ENCODE data around the gene RBM44.
"Not testable (repeated sequence)": the region's sequence is repeated elsewhere in the genome, so short reads cannot be mapped to it uniquely, and the experiment has no call there.

RBM44 gene

DNA sequence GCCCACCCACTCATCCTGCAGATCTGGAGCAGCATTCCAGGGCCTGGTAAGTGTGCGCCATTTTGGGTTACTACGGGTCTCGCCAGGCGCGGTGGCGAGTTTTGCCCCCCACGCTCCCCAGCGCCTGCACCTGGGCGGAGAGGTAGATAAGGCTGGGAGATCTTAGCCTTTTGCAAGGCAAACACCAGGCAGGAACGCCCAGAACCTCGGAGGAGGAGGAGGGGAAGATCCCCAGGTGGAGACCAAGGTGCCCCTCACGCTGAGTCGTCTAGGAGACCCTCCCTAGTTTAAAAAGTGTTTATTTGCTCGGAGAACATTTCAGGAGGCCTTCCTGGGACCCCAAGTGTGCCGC, 60.5 kb downstream of the RBM44 start:
- no peak for FAIRE-seq

DNA sequence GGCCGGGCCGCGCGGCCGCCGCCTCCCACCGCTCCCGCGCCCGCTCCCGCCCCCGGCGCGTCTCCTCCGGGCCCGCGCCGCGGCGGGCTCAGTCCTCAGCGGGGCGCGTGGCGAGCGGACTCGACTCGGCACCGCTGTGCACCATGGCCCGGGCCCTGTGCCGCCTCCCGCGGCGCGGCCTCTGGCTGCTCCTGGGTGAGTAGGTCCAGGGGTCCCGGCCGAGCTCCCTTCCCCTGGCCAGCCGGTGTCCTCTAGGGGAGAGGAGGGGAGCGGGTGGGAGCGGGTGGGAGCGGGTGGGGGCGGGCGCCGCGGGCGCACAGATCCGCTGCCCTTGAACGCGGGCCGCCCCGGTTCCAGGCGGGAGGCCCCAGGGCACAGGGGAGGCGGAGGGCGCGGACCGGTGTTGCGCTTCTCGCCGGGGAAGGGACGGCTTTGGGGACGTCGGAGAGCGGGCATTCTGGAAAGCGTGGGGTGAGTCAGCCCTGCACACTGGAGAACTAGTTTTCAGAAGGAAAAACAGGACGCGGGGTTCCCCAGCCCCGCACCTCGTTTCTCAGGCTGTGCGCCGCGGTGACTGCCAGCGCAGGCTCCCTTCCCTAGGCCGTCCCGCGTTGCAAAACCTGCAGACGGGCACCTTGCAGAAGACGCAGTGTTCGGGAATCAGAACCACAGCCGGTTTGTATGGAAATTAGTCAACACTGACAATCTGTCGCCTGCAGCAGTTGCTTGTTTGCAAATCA, 61.1 kb downstream of the RBM44 start, which contains the start of gene RAMP1:
RAMP1 (plus strand) TSS at position 91 of the 740 bp plus-strand sequence; CDS start at position 144, 53 bp downstream.
- FAIRE-seq, result no peak

DNA sequence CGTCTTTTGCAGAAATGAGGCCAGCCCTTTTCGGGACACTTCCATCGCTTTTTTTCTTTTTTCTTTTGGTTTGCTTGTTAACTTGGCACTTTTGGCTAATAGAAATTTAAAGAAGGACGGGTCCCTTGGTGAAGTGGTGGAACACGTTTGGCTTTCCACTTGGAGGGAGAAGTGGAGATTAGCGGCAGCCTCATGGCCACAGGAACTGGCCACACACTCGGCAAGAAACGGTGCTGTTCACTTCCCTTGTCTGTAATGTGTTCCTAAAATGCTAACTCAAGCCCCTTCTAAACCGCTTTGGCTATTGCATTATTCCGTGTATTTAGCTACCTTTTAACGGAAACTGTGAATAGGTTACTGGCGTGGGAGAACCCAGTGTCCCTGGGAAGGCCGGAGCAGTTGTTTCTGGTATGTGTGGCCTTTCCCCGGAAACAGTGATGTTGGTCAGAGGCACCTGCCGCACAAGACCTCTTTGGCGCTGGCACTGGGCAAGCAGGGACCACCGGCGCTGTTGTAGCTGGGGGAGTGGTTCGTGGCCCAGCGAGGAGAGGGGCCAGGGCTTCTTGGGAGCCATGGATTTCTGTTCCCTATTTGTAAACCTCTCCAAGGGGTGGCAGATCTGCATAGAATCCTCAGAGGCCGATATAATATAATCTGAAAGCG, 61.8 kb downstream of the RBM44 start:
- no peak for FAIRE-seq

DNA sequence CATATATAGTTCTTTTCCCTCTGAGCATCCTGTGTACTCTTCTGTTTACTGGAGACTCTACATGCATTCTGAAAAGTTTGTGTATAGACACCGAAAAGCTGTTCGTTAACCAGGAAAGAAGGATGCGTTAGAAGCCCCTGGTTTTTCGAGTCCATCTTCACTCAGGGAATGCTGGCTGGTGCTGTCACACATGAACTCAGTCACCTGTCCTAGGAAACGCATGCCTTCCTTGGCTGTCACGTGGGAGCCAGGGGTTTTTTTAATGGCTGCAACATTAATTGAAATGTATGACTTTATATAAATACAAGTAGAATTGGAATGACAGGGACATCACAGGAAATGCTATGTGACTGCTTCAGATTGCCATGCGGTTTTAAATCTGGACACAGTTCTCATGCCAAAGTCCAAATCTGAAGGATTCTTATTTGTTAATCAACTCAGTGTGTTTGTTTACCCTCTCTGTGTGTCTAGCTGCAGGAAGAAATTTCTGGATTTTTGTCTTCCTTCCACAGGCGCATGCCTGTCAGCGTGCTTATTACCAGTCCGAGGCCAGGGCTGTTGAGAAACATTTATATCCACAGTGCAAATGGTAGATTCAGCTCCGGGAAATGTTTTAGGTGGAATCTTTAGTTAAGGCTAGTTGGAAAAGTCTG, 63.4 kb downstream of the RBM44 start:
- FAIRE-seq, result no peak

DNA sequence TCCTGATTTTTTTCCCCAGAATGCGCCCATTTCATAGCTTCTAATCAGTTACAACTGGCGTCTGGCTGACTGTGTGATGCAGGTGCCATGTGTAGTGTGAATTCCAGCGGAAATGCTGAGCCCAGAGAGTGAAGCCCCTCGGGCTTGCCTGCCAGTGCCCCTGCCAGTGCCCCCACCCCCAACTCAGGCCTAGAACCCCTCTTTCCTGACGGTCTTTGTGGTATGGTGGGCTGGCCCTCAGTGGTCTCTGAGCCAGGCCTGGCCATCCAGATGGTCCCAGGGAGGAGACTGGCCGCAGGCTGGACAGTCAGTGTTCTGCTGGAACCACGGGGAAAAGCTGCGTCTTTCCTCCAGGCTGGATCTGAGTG, 63.9 kb downstream of the RBM44 start:
- FAIRE-seq, result no peak

DNA sequence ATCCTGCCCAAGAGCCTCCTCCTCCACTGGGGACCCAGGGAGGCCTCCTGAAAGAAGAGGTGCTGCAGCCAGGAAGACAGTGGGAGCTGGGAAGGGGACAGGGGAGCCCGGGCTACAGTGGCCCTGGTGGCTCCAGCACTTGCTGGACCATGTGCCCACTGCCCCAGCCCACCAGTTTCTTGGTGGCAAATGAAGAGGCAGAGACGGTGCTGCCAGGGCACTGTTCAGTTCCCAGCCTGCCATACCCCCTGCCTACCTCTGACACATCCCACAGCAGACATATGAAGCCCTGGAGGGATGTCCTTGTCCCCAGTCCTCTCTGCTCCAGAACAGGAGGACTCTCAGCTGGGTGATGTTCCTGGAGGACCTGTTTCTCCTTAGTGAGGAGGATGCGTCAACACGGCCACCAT, 64.5 kb downstream of the RBM44 start:
- no peak for FAIRE-seq

DNA sequence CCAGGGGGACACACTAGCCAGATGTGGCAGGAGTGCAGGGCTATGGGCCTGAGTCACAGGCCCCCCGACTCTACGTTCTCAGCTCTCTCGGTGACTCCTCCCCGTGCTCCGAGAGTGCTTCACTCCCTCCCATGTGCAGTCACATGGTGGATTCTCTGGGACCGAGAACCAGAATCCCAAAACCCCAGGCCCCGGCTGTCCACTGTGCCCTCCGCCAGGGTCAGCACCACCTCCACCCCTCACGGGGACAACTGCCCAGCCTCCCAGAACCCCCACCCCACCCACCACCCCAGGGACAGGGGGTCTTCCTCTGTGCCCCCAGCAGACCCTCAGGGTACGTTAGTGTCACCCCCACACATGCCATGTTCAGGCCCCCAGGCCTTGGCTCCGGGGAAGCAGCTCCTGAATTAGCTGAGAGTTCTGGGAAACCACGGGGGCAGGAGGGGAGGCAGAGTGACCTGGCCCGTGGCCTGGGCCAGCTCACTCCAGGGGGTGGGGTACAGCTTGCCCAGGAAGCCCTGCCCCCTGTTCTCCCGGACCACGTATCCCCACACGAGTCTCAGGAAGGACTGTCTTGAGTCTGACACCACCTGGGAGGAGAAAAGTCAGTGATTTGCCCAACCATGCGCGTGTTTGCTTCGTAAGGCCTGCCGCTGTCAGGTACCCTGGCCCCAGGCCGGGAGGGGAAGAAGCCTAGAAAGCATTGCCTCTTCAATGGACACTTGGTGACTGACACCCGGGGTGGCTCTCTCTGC, 65.3 kb downstream of the RBM44 start:
- FAIRE-seq, result no peak

DNA sequence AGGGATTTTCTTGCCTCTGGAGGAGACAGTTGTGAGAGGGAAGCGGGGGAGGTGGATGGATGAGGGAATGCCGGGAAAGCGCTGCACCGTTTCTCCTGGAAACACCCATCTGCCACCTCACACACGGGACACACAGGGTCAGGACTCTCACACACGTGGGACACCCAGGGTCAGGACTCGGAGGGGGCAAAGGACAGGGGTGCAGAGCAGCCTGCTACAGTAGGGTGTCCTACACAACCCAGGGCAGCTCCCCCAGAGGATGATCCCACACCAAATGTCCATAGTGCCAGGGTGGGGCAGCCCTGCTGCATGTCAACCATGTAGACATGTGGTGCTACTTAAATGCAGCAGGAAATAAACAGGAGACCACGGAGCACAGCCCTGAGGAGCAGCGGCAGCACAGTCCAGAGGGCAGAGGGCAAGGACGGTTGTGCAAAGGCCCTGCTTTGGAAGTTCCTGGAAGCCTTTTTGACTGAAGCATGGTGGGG, 65.9 kb downstream of the RBM44 start:
- no peak for FAIRE-seq

DNA sequence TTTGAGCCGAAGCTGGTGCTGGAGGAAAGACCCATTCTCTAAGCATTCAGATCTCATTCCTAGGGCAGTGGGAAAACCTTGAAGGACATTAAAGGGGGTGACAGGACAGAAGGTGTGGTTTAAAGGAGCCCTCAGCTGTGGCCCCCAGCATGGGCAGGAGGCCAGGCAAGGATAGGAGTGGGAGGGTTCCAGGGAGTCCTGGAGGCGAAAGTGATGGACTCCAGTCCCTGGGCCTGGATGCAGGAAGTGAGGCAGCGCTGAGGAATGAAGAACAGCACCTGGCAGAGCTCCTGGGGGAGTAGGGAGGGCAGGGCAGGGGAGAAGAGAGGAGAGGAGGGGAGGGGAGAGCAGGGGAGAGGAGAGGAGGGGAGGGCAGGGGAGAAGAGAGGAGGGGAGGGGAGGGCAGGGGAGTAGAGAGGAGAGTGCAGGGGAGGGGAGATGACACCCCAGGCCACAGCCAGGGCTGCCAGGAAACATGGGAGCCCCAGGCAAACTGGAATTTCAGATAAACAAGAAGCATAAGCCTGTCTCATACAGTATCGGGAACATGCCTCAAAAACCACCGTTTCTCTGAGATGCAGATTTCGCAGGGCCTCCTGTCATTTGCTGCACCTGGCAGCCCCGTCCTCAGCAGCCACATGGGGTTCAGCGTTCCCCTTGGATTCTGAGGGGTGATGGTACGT, 66.5 kb downstream of the RBM44 start:
- no peak for FAIRE-seq

DNA sequence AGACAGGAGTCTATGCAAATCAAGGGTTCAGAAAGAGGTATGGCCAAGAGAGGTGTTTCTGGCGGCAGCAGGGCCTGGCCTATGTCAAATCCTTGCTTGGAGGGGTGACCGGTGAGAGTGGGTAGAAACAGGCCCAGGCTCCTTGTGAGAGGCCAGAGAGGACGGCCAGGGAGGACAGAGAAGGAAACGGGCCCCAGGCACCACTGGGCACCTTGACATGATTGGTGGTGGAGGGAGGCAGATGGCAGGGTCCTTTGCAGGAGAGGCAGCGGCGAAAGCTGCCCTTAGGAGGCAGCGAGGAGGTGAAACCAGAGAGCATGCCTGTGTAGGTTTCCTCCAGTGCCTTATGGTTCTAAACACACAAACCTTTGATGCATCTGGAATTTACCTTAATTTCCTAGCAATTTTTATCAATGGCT, 67.1 kb downstream of the RBM44 start:
- no peak for FAIRE-seq

DNA sequence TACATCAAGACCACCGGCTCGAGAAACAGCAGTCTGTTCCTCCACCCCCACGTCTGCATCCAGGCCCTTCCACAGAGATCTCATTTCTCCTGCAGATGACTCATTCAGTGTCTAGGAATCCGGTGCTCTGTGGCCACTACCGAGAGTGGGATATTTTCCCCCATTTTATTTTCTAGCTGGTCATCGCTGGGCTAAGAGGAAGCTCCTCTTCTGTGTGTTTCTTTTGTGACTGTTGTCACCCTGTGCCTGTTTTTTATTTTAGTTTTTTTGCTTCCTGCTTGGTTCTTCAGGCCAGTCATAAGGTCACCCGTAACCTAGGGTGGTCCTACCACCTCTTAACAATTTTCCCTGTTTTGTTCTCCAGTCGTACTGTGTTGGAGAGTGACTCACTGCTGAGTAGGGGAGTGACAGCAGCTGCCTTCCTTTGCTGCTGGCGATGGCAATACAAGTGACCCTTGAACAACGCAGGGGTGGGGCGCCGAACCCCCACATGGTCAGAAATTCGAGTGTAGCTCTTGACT, 67.6 kb downstream of the RBM44 start:
- FAIRE-seq, result no peak

DNA sequence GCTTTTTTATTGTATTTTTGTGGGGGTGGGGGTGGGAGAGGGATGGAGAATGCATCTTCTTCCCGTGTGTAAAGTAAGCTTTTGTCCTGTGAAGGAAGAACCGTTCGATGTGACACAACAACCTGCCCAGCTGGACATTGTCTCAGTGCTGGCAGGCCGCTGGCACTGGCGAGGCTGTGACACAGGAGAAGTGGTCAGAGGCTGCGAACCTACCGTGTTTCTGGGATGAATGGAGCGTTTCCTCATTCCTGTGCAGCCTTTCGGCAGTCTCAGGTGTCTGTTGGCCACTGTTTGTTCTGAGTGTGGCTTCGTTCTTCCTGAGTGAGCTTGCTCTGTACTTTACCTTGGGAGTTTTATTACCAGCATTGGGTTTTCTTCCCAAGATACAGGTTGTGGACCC, 68.9 kb downstream of the RBM44 start:
- FAIRE-seq, result no peak

DNA sequence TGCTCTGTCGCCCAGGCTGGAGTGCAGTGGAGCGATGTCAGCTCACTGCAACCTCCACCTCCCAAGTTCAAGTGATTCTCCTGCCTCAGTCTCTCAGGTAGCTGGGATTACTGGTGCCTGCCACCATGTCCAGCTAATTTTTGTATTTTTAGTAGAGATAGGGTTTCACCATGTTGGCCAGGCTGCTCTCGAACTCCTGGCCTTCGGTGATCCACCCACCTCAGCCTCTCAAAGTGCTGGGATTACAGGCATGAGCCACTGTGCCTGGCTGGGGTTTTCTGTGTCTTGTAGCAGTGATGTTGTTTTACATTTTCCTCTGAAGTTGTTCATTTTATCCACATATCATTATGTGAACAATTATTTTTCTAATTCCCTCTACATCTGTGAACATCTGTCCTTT, 69.5 kb downstream of the RBM44 start:
- FAIRE-seq, result not testable (repeated sequence)

DNA sequence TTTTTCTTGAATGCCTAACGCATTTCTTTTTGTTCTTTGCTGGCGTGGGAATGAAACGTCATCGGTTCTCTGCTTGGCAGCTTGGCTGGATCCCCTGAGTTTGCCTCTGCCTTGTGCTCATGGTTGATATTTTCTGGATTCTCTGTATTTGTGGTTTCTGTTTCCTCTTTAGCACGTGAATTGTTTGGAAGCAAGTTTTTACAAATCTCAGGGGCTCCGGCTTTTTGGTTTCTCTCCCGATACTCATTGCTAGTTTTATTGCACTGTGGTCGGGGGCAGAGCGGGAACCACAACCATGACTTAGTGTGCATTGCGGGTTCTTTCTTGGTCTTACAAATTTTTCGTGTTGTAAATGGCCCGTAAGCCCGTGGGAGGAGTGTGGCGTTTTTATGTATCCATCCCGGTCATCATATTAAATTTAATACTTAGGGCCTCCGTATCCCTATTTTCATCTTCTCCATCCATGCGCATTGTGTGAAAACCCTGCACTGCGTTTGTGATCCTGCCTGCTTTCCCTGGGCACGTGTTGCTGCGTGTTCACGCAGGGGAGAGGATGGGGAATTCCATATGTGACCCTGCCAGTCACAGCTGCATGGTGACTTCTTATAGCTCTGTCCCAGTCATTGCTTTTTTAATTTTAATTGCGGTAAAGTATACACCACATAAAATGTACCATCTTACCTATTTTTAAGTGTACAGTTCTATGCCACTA, 70.2 kb downstream of the RBM44 start:
- no peak for FAIRE-seq

DNA sequence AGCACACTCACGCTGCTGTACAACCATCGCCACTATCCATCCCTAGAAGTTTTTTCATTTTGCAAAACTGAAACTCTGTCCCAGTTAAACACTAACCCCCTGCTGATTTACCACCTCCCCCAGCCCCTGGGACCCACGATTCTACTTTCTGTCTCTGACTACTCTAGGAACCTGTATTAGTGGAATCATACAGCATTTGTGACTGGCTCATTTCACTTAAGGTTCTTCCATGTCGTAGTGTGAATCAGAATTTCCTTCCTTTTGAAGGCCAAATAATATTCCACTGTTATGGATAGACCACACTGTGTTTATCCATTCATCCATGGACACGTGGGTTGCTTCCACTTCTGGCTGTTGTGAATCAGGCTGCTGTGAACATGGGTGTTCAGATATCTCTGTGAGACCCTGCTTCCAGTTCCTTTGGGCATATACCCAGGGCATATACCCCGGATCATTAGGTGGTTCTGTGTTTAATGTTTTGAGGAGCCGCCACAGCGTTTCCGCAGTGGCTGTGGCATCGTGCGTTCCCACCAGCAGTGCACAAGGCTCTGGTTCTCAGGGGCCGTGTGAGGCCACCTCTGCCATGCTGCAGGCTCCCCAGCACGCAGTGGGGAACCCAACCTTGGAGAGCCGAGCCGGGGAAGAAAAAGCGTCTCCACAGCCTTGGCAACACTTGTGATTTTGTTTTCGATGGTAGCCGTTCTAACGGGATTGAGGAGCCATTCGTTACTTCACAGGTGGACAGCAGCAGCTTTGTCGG, 70.9 kb downstream of the RBM44 start:
- no peak for FAIRE-seq

DNA sequence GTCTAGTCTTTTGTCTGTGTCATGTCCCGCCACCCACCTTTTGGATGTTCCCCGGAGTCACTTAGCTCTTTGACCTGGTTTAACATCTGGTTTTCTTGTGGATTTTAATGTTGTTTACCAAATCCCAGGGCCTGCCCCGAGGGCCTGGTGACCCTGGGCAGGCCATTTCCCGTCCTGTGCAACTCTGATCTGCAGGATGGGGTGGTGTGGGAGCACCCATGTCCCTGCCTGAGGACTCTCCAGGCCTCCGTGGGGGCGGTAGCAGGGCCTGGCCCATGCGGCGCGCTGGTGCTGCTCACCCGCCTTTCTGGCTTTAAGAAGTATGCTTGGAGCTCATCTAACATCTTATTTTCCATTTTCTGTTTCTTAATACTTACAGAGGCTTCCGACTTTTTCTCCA, 71.5 kb downstream of the RBM44 start:
- no peak for FAIRE-seq

DNA sequence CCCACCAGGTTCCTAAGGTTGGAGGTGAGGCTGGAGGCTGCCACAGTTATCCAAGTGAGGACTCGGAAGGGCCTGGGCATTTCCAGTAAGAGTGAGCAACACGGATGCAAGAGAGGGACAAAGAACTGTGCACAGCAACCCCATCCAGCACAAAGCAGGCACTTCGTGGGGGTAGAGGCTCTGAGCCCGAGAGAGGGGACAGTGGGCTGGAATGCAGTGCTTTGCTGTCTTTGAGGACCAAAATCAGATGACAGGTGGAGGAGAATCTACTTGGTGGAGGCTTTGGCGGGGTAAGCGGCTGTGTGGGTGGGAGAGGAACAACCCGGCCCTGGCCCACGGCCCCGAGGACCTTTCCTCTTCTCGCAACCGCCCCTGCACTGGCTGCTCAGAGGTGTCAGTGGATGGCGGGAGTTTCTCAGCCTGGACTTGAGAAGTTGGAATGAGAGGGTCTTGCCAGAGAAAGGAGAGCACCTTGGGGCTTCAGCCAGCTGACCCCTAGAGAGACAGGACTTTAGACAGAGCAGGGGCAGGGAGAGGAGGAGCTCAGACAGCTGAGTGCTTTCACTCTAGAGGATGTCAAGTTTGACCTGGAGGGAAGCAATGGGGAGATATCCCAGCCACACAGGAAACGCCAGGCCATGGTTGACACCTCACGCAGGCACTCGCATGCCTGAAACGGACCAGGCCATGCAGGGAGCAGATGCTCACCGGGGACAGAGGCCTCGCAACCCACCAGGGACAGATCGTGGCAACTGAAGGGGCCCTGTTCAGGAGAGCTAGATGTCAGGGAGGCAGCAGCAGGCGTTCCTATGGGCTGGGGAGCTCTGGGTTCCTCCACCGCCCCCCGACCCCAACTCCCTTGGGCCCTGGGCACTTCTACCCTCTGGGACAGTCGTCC, 72.4 kb downstream of the RBM44 start:
- FAIRE-seq, result no peak

DNA sequence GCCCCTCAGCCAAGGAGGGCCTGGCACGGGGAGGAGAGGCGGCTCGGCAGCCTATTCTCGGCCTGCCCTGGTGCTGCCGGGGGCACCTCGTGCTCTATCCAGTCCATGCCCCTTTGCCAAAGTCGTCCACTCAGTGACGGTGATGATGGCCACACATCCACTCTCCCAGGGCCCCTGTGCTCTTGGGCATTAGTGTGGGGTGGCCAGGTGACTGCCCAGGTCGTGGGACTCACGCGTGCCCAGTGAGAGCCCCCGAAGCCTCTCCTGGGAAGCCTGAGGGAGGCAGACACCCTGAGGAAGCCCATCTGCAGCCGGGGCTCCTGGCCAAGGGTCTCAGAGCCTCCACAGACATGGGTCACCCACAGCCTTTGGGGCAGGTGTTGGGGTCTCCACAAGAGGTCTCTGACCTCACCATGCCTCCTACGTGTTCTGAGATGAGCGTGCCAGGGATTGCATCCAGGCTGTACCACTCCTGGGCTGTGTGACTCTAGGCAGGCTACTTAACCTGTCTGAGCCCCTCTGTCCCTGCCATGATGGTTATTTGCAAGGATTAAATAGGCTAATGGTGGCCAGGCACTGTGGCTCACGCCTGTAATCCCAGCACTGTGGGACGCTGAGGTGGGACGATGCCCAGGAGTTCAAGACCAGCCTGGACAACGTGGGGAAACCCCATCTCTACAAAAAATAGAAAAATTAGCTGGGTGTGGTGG, 73.8 kb downstream of the RBM44 start:
- no peak for FAIRE-seq

DNA sequence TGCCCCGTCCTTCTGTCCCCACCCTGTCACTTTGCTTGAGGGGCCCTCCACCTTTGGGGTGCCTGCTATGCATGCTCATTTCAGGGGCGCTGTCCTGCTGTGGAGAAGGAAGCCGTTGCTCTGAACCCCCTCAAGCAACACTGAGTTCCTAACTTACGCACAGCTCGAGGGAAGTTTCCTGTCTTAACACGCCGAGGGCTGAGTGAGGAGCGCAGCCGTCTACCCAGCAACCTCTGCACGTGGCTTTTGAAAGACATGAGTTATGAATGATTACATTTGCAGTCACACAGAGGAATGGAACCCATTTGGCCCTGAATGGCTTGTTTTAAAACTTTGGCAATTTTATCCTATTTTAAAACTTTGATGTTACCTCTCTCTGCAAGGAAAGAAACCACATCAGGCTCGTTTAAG, 74.8 kb downstream of the RBM44 start:
- no peak for FAIRE-seq
